H1 (cell line): ENCODE results near the gene HEBP1. TPM values are rescaled to one million over a fixed set of nuclear protein-coding genes. Genes with fewer than 3 reads are reported as not detected.

ENCODE experiments used
- CTCF ChIA-PET: fragments of 300-600 bp; sonication (Branson Sonifier 250); formaldehyde crosslinking; loops from one replicate; lab custom pipeline; 2021; ENCODE audit not compliant: partially characterized antibody; lab: Charles Lee
- POLR2A ChIA-PET: fragments of 300-600 bp; sonication (Branson Sonifier 250); formaldehyde crosslinking; loops from one replicate; lab custom pipeline; 2021; ENCODE audit warnings: inconsistent platforms; ENCODE audit not compliant: partially characterized antibody; lab: Charles Lee
- DNase-seq, 2 experiments: peaks; one replicate each; pipeline versions ENCODE4 v3.0.0 to v3.0.0-alpha.2; 2010 to 2022; ENCODE audit warnings: low spot score in 2 of 2, low read depth in 1 of 2, mixed read lengths in 1 of 2
- FAIRE-seq: peaks from 2 replicates; lab custom pipeline; 2011; peaks lifted over from hg19 to GRCh38; lab: Jason Lieb, UNC
- H2AFZ ChIP-seq: 2 replicates; pipeline ENCODE4 v1.8.1; 2012; ENCODE audit warnings: low read length, inconsistent platforms
- H2AK5ac ChIP-seq: 2 replicates; pipeline ENCODE4 v1.6.1; 2013; ENCODE audit warnings: low read depth, low read length
- H2BK120ac ChIP-seq: replicated peaks from 2 replicates; pipeline ENCODE3; 2013; ENCODE audit warnings: low read depth, low read length, inconsistent platforms
- H2BK12ac ChIP-seq: 2 replicates; pipeline ENCODE4 v1.6.1; 2013; ENCODE audit warnings: low read depth, low read length
- H2BK15ac ChIP-seq: 2 replicates; pipeline ENCODE4 v1.6.1; 2013; ENCODE audit warnings: low read length
- H2BK20ac ChIP-seq: 2 replicates; pipeline ENCODE4 v1.6.1; 2013; ENCODE audit warnings: low read length
- H2BK5ac ChIP-seq: 2 replicates; pipeline ENCODE4 v1.6.1; 2013; ENCODE audit warnings: low read depth, low read length
- H3K14ac ChIP-seq: 2 replicates; pipeline ENCODE4 v1.6.1; 2013; ENCODE audit warnings: inconsistent platforms; ENCODE audit not compliant: insufficient read length
- H3K18ac ChIP-seq: 2 replicates; pipeline ENCODE4 v1.6.1; 2013; ENCODE audit warnings: low read length; ENCODE audit errors: extremely low read depth
- H3K23ac ChIP-seq: 2 replicates; pipeline ENCODE4 v1.6.1; 2013; ENCODE audit warnings: inconsistent platforms; ENCODE audit not compliant: insufficient read length
- H3K23me2 ChIP-seq: 2 replicates; pipeline ENCODE4 v1.6.1; 2013; ENCODE audit warnings: low read depth, low read length
- H3K27ac ChIP-seq: 2 replicates; pipeline ENCODE4 v1.6.1; 2011; ENCODE audit warnings: low read depth, low read length, inconsistent platforms
- H3K27me3 ChIP-seq, 4 experiments: replicated peaks in 1 of 4; 1 replicate in 1 of 4; 2 replicates in 3 of 4; pipeline versions ENCODE4 v1.6.1 to v1.8.1; 2011 to 2013; ENCODE audit warnings: low read length in 3 of 4, mild to moderate bottlenecking in 3 of 4, inconsistent platforms in 2 of 4, mixed read lengths in 2 of 4, moderate library complexity in 1 of 4; ENCODE audit not compliant: control insufficient read depth in 3 of 4, insufficient read depth in 3 of 4; ENCODE audit errors: extremely low read depth in 1 of 4
- H3K36me3 ChIP-seq, 4 experiments: 2 replicates each; pipeline versions ENCODE4 v1.6.1 to v1.8.1; 2011 to 2013; ENCODE audit warnings: mild to moderate bottlenecking in 4 of 4, low read length in 3 of 4, moderate library complexity in 2 of 4, control low read depth in 1 of 4, inconsistent platforms in 1 of 4; ENCODE audit not compliant: insufficient read depth in 4 of 4, control insufficient read depth in 2 of 4
- H3K4ac ChIP-seq: replicated peaks from 2 replicates; pipeline ENCODE3; 2013; ENCODE audit warnings: low read length, low read depth, mixed read lengths, inconsistent platforms; ENCODE audit not compliant: insufficient read length
- H3K4me1 ChIP-seq, 4 experiments: replicated peaks in 1 of 4; 1 replicate in 1 of 4; 2 replicates in 3 of 4; pipeline versions ENCODE4 v1.6.1 to v1.8.1; 2011 to 2013; ENCODE audit warnings: low read length in 3 of 4, inconsistent platforms in 2 of 4, mixed read lengths in 1 of 4; ENCODE audit not compliant: insufficient read depth in 4 of 4, control insufficient read depth in 3 of 4
- H3K4me2 ChIP-seq, 2 experiments: 2 replicates each; pipeline versions ENCODE4 v1.6.1 to v1.8.1; 2011 to 2013; ENCODE audit warnings: low read depth in 2 of 2, low read length in 2 of 2, control low read depth in 1 of 2, inconsistent platforms in 1 of 2, mild to moderate bottlenecking in 1 of 2; ENCODE audit not compliant: insufficient read depth in 1 of 2
- H3K4me3 ChIP-seq, 4 experiments: fragments of 200-600, 300-600 bp in 1 of 4; sonication (generic), shearing (Covaris generic), sonication (Bioruptor Twin) in 1 of 4; 2 replicates each; pipeline versions ENCODE4 v1.5.1 to v1.8.1; 2011 to 2016; ENCODE audit warnings: low read length in 4 of 4, low read depth in 3 of 4, control low read depth in 2 of 4, inconsistent platforms in 2 of 4, mild to moderate bottlenecking in 2 of 4, mixed read lengths in 1 of 4, moderate library complexity in 1 of 4; ENCODE audit not compliant: insufficient read depth in 2 of 4; ENCODE audit errors: extremely low read depth in 1 of 4
- H3K56ac ChIP-seq: replicated peaks from 2 replicates; pipeline ENCODE3; 2013; ENCODE audit warnings: low read depth, mild to moderate bottlenecking, mixed read lengths, low read length, inconsistent platforms; ENCODE audit not compliant: insufficient read length
- H3K79me1 ChIP-seq: 2 replicates; pipeline ENCODE4 v1.6.1; 2013; ENCODE audit warnings: low read depth, low read length, control low read depth
- H3K79me2 ChIP-seq, 2 experiments: 2 replicates each; pipeline versions ENCODE4 v1.6.1 to v1.8.1; 2012 to 2013; ENCODE audit warnings: low read length in 2 of 2, mild to moderate bottlenecking in 2 of 2, inconsistent platforms in 1 of 2; ENCODE audit not compliant: insufficient read depth in 2 of 2, control insufficient read depth in 1 of 2
- H3K9ac ChIP-seq, 4 experiments: replicated peaks in 1 of 4; 1 replicate in 1 of 4; 2 replicates in 3 of 4; pipeline versions ENCODE4 v1.6.1 to v1.8.1; 2011 to 2013; ENCODE audit warnings: low read depth in 3 of 4, low read length in 3 of 4, control low read depth in 2 of 4, mild to moderate bottlenecking in 2 of 4, moderate library complexity in 2 of 4, inconsistent platforms in 1 of 4; ENCODE audit errors: extremely low read depth in 1 of 4
- H3K9me3 ChIP-seq, 2 experiments: 2 replicates each; pipeline versions ENCODE4 v1.6.1 to v1.8.1; 2012 to 2013; ENCODE audit warnings: mild to moderate bottlenecking in 2 of 2, moderate library complexity in 2 of 2, control low read depth in 1 of 2, inconsistent platforms in 1 of 2, low read depth in 1 of 2, low read length in 1 of 2, mixed read lengths in 1 of 2; ENCODE audit not compliant: insufficient read depth in 2 of 2
- H4K20me1 ChIP-seq, 2 experiments: replicated peaks in 1 of 2; 2 replicates each; pipeline versions ENCODE3 to v1.8.1; 2011 to 2013; ENCODE audit warnings: inconsistent platforms in 2 of 2, low read length in 2 of 2, mild to moderate bottlenecking in 1 of 2; ENCODE audit not compliant: insufficient read depth in 2 of 2, control insufficient read depth in 1 of 2
- H4K5ac ChIP-seq: 2 replicates; pipeline ENCODE4 v1.6.1; 2013; ENCODE audit warnings: low read length, low read depth, mixed read lengths, inconsistent platforms; ENCODE audit not compliant: insufficient read length
- H4K8ac ChIP-seq: 2 replicates; pipeline ENCODE4 v1.8.0; 2013; ENCODE audit warnings: mild to moderate bottlenecking, moderate library complexity, low read length, inconsistent platforms; ENCODE audit not compliant: insufficient read depth; ENCODE audit errors: extremely low read depth
- H4K91ac ChIP-seq: replicated peaks from 2 replicates; pipeline ENCODE3; 2013; ENCODE audit warnings: low read length, mixed read lengths, inconsistent platforms; ENCODE audit not compliant: insufficient read length
- KDM1A ChIP-seq: fragments of 200-600, 300-600 bp; sonication (generic); IDR thresholded peaks from 2 replicates; pipeline ENCODE4 v1.7.1; 2016; ENCODE audit warnings: mild to moderate bottlenecking, low read length, borderline replicate concordance
- MAFK ChIP-seq: IDR thresholded peaks from 2 replicates; pipeline ENCODE4 v1.6.1; 2012; ENCODE audit warnings: low read depth, mild to moderate bottlenecking, improper control_type of control experiment, low read length
- WGBS, 2 experiments: shearing (Covaris generic) in 1 of 2; methylation state at CpG; one replicate each; pipeline versions ENCODE4 v1.1.6 to v1.1.7; 2013 to 2015; ENCODE audit warnings: low lambda C conversion rate in 2 of 2, mixed read lengths in 2 of 2, inconsistent platforms in 1 of 2, low coverage in 1 of 2, missing lambda C conversion rate in 1 of 2; ENCODE audit not compliant: insufficient replicate concordance in 2 of 2, insufficient coverage in 1 of 2, insufficient read length in 1 of 2; ENCODE audit errors: extremely low coverage in 1 of 2, missing lambda C conversion rate in 1 of 2; 5-methylcytosine and 5-hydroxymethylcytosine counted together
- polyA plus RNA-seq, 7 experiments: library from polyadenylated mRNA; depleted of rRNA in 3 of 7; stranded (reverse) in 5 of 7; unstranded in 2 of 7; fragments of >200 nt in 5 of 7; fragments of 200-250 nt in 2 of 7; gene quantifications; 1 replicate in 5 of 7; 2 replicates in 1 of 7; 4 replicates in 1 of 7; pipeline versions ENCODE4 v1.2.1 to v1.2.3, GENCODE V29; 2011 to 2013; ENCODE audit warnings: missing spikeins in 2 of 7, mixed read lengths in 2 of 7
- total RNA-seq: library from RNA; stranded (reverse); fragmentation: NEBNext Ultra II Directional; extraction: Animal tissue kit (Norgen Biotek cat#: 25700); gene quantifications from 2 replicates; pipeline ENCODE4 v1.2.1, GENCODE V29; 2021

The HEBP1 gene
- total and polyA plus RNA-seq, 2 of the 8 experiments (the other 6 are each of a cell fraction or from before 2014, with no cell fraction given): 30.8 to 56.1 TPM

DNA sequence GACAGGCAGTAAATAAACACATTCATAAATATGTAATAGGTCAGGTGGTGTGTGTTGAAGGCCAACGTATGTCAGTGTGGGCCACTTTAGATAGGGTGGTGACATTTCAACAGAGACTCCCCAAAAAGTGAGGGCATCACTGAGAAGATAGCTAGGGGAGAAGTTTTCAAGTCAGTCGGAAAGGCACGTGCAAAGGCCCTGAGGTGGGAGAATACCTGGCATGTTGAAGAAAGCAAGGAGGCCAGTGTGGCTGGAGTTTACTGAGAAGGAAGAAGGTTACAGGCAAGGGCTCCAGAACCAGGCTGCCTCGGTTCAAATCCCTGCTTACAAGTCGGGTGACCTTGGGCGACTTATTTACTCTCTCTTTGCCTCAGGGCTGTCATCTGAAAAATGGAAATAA lies 11.0 kb upstream of the HEBP1 start:
- Histone ChIP-seq H3K9ac (no peak overlapping the region; a peak in 1 of 7 replicates), H3K4me2 (no peak overlapping the region), H3K18ac (no peak overlapping the region), H2BK5ac (no peak overlapping the region), H3K56ac (no peak overlapping the region), H3K36me3 (no peaks in the 10 kb centered on the region), H2BK15ac (no peak overlapping the region), H4K8ac (no peak overlapping the region), H3K9me3 (no peaks in the 10 kb centered on the region), H2BK12ac (no peak overlapping the region), H3K79me1 (no peaks in the 10 kb centered on the region), H3K79me2 (no peaks in the 10 kb centered on the region), H4K91ac (no peak overlapping the region), H4K5ac (no peak overlapping the region), H3K4me1 (peaks cover 3 to 11% (median 6%) of the 10 kb centered on the region in 4 experiments; a peak in 6 of 7 replicates), H3K27me3 (no peaks in the 10 kb centered on the region), H3K27ac (no peak overlapping the region), H3K14ac (no peak overlapping the region), H2AFZ (no peak overlapping the region), H2BK120ac (no peak overlapping the region), H3K4ac (no peak overlapping the region), H2AK5ac (no peak overlapping the region), H4K20me1 (no peaks in the 10 kb centered on the region), H3K4me3 (no peak overlapping the region), H3K23me2 (no peaks in the 10 kb centered on the region), H2BK20ac (no peak overlapping the region), H3K23ac (no peak overlapping the region)
- POLR2A ChIA-PET: no interaction called here
- no peak for FAIRE-seq
- 86% methylated on average over 6 of the region's 6 CpGs; no CpG with 5 or more reads in 1 of the 2 experiments for WGBS, 2 experiments
- CTCF ChIA-PET: interaction anchor here (0.6 kb wide), 1 partner anchor 27 kb away, joined by 3 read pairs; no protein-coding TSS in a partner anchor
- no peak for DNase-seq
- TF ChIP-seq KDM1A: peak; percentile 87
- no peak for TF ChIP-seq MAFK
